WI38 (cell line): ENCODE measurements around the gene PDE4D.

Experiments used
- H3K4me3 ChIP-seq: 2 replicates; pipeline ENCODE4 v1.5.1; 2011; ENCODE audit warnings: low read depth, mild to moderate bottlenecking, control low read depth, low read length
- CTCF ChIP-seq: IDR thresholded peaks from 2 replicates; pipeline ENCODE4 v1.5.1; 2012; ENCODE audit warnings: low read depth, mild to moderate bottlenecking, control low read depth, low read length

The PDE4D gene

GRCh38 chr5:59371525-59372127, 521.9 kb downstream of the PDE4D start:
- no peak for TF ChIP-seq CTCF
- no peak overlapping the region for H3K4me3 ChIP-seq

- H3K4me3 ChIP-seq = no peak overlapping the region
- no peak for TF ChIP-seq CTCF
Observed at GRCh38 chr5:59368951-59369350, 524.6 kb downstream of the PDE4D start.

- no peak overlapping the region for H3K4me3 ChIP-seq
- TF ChIP-seq CTCF = peak; percentile 58
Observed at GRCh38 chr5:59367791-59368394, 525.6 kb downstream of the PDE4D start.

- H3K4me3 ChIP-seq = no peak overlapping the region
- TF ChIP-seq CTCF = no peak
Observed at GRCh38 chr5:59366784-59367183, 526.7 kb downstream of the PDE4D start.

- no peak for TF ChIP-seq CTCF
- no peak overlapping the region for H3K4me3 ChIP-seq
Observed at GRCh38 chr5:59362438-59362837, 531.1 kb downstream of the PDE4D start.

- TF ChIP-seq CTCF = no peak
- no peak overlapping the region for H3K4me3 ChIP-seq
Observed at GRCh38 chr5:59361454-59361853, 532.1 kb downstream of the PDE4D start.

GRCh38 chr5:59360130-59360555, 533.4 kb downstream of the PDE4D start:
- no peak overlapping the region for H3K4me3 ChIP-seq
- no peak for TF ChIP-seq CTCF
